ENCODE data around the gene PALM.

DNA sequence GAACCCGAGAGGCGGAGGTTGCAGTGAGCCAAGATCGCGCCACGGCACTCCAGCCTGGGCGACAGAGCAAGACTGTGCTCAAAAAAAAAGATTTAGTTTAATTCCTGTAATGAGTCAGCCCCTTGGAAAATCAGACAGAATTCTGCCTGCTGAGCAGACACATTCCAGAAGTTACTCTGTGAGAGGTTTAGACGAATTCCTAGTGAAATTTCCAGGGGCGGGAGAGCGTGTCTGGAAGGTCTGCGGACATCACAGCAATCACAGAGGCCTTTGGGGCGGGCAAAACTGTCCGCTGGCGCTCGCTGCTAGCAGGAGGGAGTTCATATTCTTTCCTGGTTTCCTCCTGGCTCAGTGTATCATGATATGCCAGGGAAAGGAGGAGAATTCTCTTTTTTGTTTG, 59.7 kb downstream of the PALM start:
- TF ChIP-seq RAD21 (IDR thresholded peaks at IDR 0.05; ENCODE audit: insufficient read depth, low read depth, low read length) (no peak), EP300 (IDR thresholded peaks at IDR 0.05; ENCODE audit: borderline replicate concordance in 1 of 2, control insufficient read depth in 1 of 2, low read depth in 2 of 2, low read length in 2 of 2) (no peak), SIN3A (IDR thresholded peaks at IDR 0.05; ENCODE audit: low read depth, low read length) (no peak), SPI1 (IDR thresholded peaks at IDR 0.05; ENCODE audit: borderline replicate concordance, insufficient read depth, low read depth, low read length) (no peak), BRCA1 (IDR thresholded peaks at IDR 0.05; ENCODE audit: low read depth, low read length) (no peak), POLR2AphosphoS5 (IDR thresholded peaks at IDR 0.05; ENCODE audit: low read length) (no peak), RFX5 (IDR thresholded peaks at IDR 0.05; ENCODE audit: low read depth, low read length) (no peak)
- TF ChIP-seq, protein P1, sequence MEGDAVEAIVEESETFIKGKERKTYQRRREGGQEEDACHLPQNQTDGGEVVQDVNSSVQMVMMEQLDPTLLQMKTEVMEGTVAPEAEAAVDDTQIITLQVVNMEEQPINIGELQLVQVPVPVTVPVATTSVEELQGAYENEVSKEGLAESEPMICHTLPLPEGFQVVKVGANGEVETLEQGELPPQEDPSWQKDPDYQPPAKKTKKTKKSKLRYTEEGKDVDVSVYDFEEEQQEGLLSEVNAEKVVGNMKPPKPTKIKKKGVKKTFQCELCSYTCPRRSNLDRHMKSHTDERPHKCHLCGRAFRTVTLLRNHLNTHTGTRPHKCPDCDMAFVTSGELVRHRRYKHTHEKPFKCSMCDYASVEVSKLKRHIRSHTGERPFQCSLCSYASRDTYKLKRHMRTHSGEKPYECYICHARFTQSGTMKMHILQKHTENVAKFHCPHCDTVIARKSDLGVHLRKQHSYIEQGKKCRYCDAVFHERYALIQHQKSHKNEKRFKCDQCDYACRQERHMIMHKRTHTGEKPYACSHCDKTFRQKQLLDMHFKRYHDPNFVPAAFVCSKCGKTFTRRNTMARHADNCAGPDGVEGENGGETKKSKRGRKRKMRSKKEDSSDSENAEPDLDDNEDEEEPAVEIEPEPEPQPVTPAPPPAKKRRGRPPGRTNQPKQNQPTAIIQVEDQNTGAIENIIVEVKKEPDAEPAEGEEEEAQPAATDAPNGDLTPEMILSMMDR (IDR thresholded peaks at IDR 0.05 in 2 of 3, conservative IDR thresholded peaks at IDR 0.05 in 1 of 3; ENCODE audit: control insufficient read depth in 2 of 3, extremely low read depth in 1 of 3, insufficient read depth in 1 of 3, low read depth in 3 of 3, low read length in 3 of 3): no peak
- TF ChIP-seq, protein P2, sequence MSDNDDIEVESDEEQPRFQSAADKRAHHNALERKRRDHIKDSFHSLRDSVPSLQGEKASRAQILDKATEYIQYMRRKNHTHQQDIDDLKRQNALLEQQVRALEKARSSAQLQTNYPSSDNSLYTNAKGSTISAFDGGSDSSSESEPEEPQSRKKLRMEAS (IDR thresholded peaks at IDR 0.05; ENCODE audit: low read depth, low read length): no peak
